Lung (tissue), 12 donors: ENCODE data around the gene CAMK1. TPM values are rescaled to one million over a fixed set of nuclear protein-coding genes. Genes with fewer than 3 reads are reported as not detected.

Experiments used
- ATAC-seq: fragments of 200-7000 bp; cut with Tn5 transposase; one replicate; pipeline ENCODE4 v1.9.1; 2020; ENCODE audit warnings: moderate number of reproducible peaks; ENCODE audit not compliant: insufficient read depth, low FRiP score
- DNase-seq, 3 donors: peaks; one replicate each; pipeline ENCODE4 v3.0.0-alpha.2; 2013 to 2017
- H3K27ac ChIP-seq, 2 donors: one replicate each; pipeline ENCODE4 v1.5.1; 2013; ENCODE audit warnings: mild to moderate bottlenecking in 2 of 2, moderate library complexity in 2 of 2, control low read depth in 1 of 2, inconsistent platforms in 1 of 2, low read depth in 1 of 2, low read length in 1 of 2
- H3K27me3 ChIP-seq, 3 donors: one replicate each; pipeline ENCODE4 v1.5.1; 2013; ENCODE audit warnings: low read length in 2 of 3; ENCODE audit not compliant: control insufficient read depth in 3 of 3, insufficient read depth in 3 of 3
- H3K36me3 ChIP-seq, 4 donors: one replicate each; pipeline ENCODE4 v1.5.1; 2013; ENCODE audit warnings: low read length in 4 of 4, mild to moderate bottlenecking in 1 of 4, moderate library complexity in 1 of 4; ENCODE audit not compliant: control insufficient read depth in 4 of 4, insufficient read depth in 4 of 4
- H3K4me1 ChIP-seq, 5 donors: one replicate each; pipeline ENCODE4 v1.5.1; 2013; ENCODE audit warnings: low read length in 5 of 5, mild to moderate bottlenecking in 2 of 5, moderate library complexity in 1 of 5; ENCODE audit not compliant: control insufficient read depth in 5 of 5, insufficient read depth in 5 of 5
- H3K4me3 ChIP-seq: one replicate; pipeline ENCODE4 v1.5.1; 2013; ENCODE audit warnings: mild to moderate bottlenecking, control low read depth, moderate library complexity
- H3K9ac ChIP-seq, 2 donors: one replicate each; pipeline ENCODE4 v1.5.1; 2013; ENCODE audit warnings: low read length in 2 of 2, control low read depth in 1 of 2; ENCODE audit not compliant: insufficient read depth in 1 of 2
- H3K9me3 ChIP-seq, 4 donors: one replicate each; pipeline ENCODE4 v1.5.1; 2013; ENCODE audit warnings: low read length in 3 of 4, mild to moderate bottlenecking in 1 of 4, moderate library complexity in 1 of 4; ENCODE audit not compliant: control insufficient read depth in 4 of 4, insufficient read depth in 3 of 4
- WGBS, 2 donors: extraction: QIAGEN DNeasy Blood & Tissue Kit; methylation state at CpG; one replicate each; pipeline ENCODE4 v1.1.7; 2013; 5-methylcytosine and 5-hydroxymethylcytosine counted together
- polyA plus RNA-seq, 2 donors: library from polyadenylated mRNA; stranded (reverse); fragments of 200-250 nt; gene quantifications; one replicate each; pipeline ENCODE4 v1.2.1, GENCODE V29; 2013
- total RNA-seq, 2 donors: library from RNA; depleted of rRNA in 1 of 2; stranded (reverse); fragments of >200 nt in 1 of 2; gene quantifications; one replicate each; pipeline ENCODE4 v1.2.1, GENCODE V29; 2014 to 2021
- TF ChIP-seq, protein P1 (sequence below): IDR thresholded peaks from 2 replicates; pipeline ENCODE4 v1.5.1; 2012; ENCODE audit warnings: mild to moderate bottlenecking; ENCODE audit errors: control extremely low read depth, extremely low read depth
- donor health status: control.
- donor health status: control.
- donor health status: Bipolar disorder and iron deficiency.
- donor health status: healthy.
- donor health status: DM: yes; HTN: yes; CAD: no.

Gene CAMK1
- total and polyA plus RNA-seq, 4 donors = 21.7 to 43.9 (median 32.8) TPM

DNA sequence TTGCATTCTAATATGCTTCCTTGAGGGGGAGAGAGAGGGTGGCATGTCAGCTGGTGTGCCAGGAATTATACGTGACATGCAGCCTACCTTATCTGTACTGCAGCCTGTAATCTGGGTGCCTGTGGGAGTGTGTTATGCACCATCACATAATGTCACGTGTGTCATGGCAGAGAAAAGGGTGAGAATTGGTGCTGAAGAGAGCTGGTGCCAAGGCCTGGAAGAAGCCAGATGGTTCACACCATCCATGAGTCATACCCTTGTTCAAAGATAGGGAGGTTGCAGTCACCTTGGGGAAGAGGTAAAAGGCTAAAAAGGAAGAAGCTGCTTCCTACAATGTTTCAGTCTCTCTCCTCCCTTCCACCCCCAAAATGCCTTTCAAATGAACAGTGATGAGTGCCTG is 32.9 kb downstream of the CAMK1 start:
- Histone ChIP-seq H3K27ac (no peak overlapping the region), H3K36me3 (peaks cover 13 to 54% (median 52%) of the 10 kb centered on the region in 4 donors), H3K9me3 (no peaks in the 10 kb centered on the region), H3K4me3 (no peak overlapping the region), H3K4me1 (peaks cover 8 to 19% (median 13%) of the 10 kb centered on the region in 5 donors), H3K9ac (no peak overlapping the region), H3K27me3 (no peaks in the 10 kb centered on the region)
- TF ChIP-seq, protein P1, sequence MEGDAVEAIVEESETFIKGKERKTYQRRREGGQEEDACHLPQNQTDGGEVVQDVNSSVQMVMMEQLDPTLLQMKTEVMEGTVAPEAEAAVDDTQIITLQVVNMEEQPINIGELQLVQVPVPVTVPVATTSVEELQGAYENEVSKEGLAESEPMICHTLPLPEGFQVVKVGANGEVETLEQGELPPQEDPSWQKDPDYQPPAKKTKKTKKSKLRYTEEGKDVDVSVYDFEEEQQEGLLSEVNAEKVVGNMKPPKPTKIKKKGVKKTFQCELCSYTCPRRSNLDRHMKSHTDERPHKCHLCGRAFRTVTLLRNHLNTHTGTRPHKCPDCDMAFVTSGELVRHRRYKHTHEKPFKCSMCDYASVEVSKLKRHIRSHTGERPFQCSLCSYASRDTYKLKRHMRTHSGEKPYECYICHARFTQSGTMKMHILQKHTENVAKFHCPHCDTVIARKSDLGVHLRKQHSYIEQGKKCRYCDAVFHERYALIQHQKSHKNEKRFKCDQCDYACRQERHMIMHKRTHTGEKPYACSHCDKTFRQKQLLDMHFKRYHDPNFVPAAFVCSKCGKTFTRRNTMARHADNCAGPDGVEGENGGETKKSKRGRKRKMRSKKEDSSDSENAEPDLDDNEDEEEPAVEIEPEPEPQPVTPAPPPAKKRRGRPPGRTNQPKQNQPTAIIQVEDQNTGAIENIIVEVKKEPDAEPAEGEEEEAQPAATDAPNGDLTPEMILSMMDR = no peak
- ATAC-seq = no peak
- WGBS, 2 donors = 80 to 92% methylated on average over 2 of the region's 2 CpGs
- DNase-seq = no peak

DNA sequence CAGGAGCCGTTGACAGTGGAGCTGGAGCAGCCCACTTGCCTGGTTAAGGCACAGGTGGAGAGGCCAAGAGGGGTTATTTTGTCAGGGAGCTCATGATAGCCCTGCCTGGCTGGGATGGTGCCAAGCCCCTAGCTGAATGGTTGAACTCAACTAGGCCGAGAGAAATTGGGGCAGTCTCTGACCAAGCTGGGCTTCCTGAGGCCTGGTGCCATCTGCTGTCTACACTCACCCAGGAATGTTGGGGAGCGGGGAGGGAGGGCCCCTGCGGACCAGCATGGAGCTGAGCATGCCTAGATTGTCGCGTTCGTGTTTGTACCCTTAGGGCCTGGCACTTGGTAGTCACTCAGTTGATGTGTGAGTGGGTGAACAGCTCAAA is 37.0 kb downstream of the CAMK1 start:
- Histone ChIP-seq H3K36me3 (peaks cover 4 to 22% (median 19%) of the 10 kb centered on the region in 4 donors), H3K27me3 (no peaks in the 10 kb centered on the region), H3K9ac (peak overlapping the region; percentile 55 to 57), H3K27ac (peak overlapping the region in 1 of 2 donors; percentile 99), H3K4me3 (peak overlapping the region; percentile 93), H3K9me3 (no peaks in the 10 kb centered on the region), H3K4me1 (peaks cover 8 to 19% (median 14%) of the 10 kb centered on the region in 5 donors)
- DNase-seq (no peak), ATAC-seq (no peak)
- WGBS, 2 donors = 37 to 51% methylated on average over 7 of the region's 7 CpGs
- TF ChIP-seq, protein P1 = no peak

DNA sequence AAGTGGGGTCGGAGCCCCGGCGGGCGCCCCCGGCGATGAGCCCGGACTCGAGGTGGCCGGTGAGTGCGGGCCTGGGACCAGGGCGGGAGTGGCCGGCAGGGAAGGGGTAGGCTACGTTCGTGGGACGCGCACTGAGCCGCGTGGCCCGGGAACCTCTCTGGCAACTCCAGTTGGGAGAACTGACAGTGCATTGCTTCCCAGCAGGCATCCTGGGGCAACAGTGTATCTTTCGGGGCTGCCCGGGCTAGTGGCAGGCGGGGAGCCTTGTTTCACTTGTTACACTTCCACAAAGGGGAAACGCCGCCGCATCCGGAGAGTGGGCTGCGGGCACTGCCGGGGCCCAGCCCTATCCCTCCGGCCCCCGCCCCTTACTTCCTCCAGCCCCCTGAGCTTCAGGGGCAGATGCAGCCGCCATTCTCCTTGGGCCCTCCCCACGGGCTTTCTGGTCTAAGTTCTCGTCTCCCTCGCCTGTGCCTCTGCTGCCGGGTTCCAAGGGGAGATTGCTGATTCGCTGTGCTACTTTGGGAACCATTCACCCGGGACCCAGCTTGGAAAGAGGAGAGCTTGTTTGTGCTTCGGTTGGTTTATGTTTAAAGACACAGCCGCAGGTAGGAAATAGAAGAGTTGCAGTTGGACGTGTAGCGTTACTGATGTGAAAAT is 37.5 kb downstream of the CAMK1 start:
- 1% methylated on average over 36 to 41 of the region's 41 CpGs for WGBS, 2 donors
- Histone ChIP-seq H3K9ac (peak overlapping the region; percentile 55 to 57), H3K9me3 (no peaks in the 10 kb centered on the region), H3K4me1 (peaks cover 8 to 19% (median 14%) of the 10 kb centered on the region in 5 donors), H3K36me3 (peaks cover 2 to 17% (median 16%) of the 10 kb centered on the region in 4 donors), H3K27ac (peak overlapping the region; percentile 99), H3K4me3 (peak overlapping the region; percentile 93), H3K27me3 (no peaks in the 10 kb centered on the region)
- TF ChIP-seq, protein P1 = no peak
- DNase-seq = peak in 1 of 3 donors; percentile 20
- ATAC-seq = no peak
